Heart left ventricle (tissue), 16 donors: ENCODE results near the gene HNRNPL. TPM values are rescaled to one million over a fixed set of nuclear protein-coding genes. Genes with fewer than 3 reads are reported as not detected.

Experiments used
- ATAC-seq, 4 donors: fragments of 200-7000 bp; cut with Tn5 transposase; one replicate each; pipeline ENCODE4 v1.9.1; 2020 to 2022; ENCODE audit warnings: moderate library complexity in 4 of 4, mild to moderate bottlenecking in 3 of 4, moderate number of reproducible peaks in 1 of 4
- DNase-seq, 5 donors: peaks; one replicate each; pipeline ENCODE4 v3.0.0-alpha.2; 2020
- H3K27ac ChIP-seq, 12 donors: fragments of 200-600 bp; sonication (generic) in 4 of 12; one replicate each; pipeline versions ENCODE4 v1.5.0 to v1.8.0; 2016 to 2022; ENCODE audit warnings: mild to moderate bottlenecking in 2 of 12
- H3K27me3 ChIP-seq, 9 donors: fragments of 200-600 bp; sonication (generic) in 2 of 9; one replicate each; pipeline versions ENCODE4 v1.5.1 to v1.8.0; 2016 to 2022; ENCODE audit warnings: mild to moderate bottlenecking in 3 of 9
- H3K36me3 ChIP-seq, 9 donors: fragments of 200-600 bp; sonication (generic) in 2 of 9; one replicate each; pipeline versions ENCODE4 v1.5.0 to v1.8.0; 2018 to 2022; ENCODE audit warnings: mild to moderate bottlenecking in 2 of 9
- H3K4me1 ChIP-seq, 12 donors: fragments of 200-600 bp; sonication (generic) in 4 of 12; one replicate each; pipeline versions ENCODE4 v1.5.0 to v1.8.0; 2016 to 2022; ENCODE audit warnings: mild to moderate bottlenecking in 3 of 12
- H3K4me3 ChIP-seq, 12 donors: fragments of 200-600 bp; sonication (generic) in 4 of 12; one replicate each; pipeline versions ENCODE4 v1.5.0 to v1.8.0; 2017 to 2022; ENCODE audit warnings: mild to moderate bottlenecking in 9 of 12, moderate library complexity in 4 of 12
- H3K9me3 ChIP-seq, 12 donors: fragments of 200-600 bp; sonication (generic) in 4 of 12; one replicate each; pipeline versions ENCODE4 v1.5.0 to v1.8.0; 2016 to 2022; ENCODE audit warnings: mild to moderate bottlenecking in 1 of 12
- CTCF ChIP-seq, 12 donors: fragments of 200-600 bp; sonication (generic) in 4 of 12; IDR thresholded peaks; one replicate each; pipeline versions ENCODE4 v1.5.0 to v1.8.0; 2018 to 2022; ENCODE audit warnings: antibody characterized with exemption in 12 of 12, mild to moderate bottlenecking in 5 of 12
- POLR2A ChIP-seq, 2 donors: fragments of 450-650 bp; IDR thresholded peaks; one replicate each; pipeline ENCODE4 v1.6.1; 2017; ENCODE audit warnings: antibody characterized with exemption in 2 of 2, mild to moderate bottlenecking in 2 of 2, moderate library complexity in 2 of 2
- WGBS, 4 donors: extraction: QIAGEN DNeasy Blood & Tissue Kit in 2 of 4; methylation state at CpG; one replicate each; pipeline versions ENCODE4 v1.1.5 to v1.1.7; 2013 to 2018; 5-methylcytosine and 5-hydroxymethylcytosine counted together
- intact Hi-C, 10 donors: fragments of 100-400 bp; cut with DNase I; formaldehyde crosslinking; loops; one replicate each; pipeline versions ENCODE4 v1.11.1 to v1.14.2; 2022
- long read RNA-seq, 3 donors: library from polyadenylated mRNA; unstranded; transcript quantifications; one replicate each; pipeline ENCODE4 v2.0.0, GENCODE V29; 2020 to 2021
- polyA plus RNA-seq, 2 donors: library from polyadenylated mRNA; stranded (reverse); fragments of 200-250 nt; gene quantifications; one replicate each; pipeline ENCODE4 v1.2.3, GENCODE V29; 2013
- total RNA-seq, 9 donors: library from RNA; depleted of rRNA in 2 of 9; stranded (reverse); fragments of >200 nt in 2 of 9; fragmentation: NEBNext Ultra II Directional in 3 of 9; extraction: Animal tissue kit (Norgen Biotek cat#: 25700) in 3 of 9; gene quantifications; one replicate each; pipeline versions ENCODE4 v1.1.0 to v1.2.4, GENCODE V29; 2016 to 2023
- donor health status: ischemic (EF 13 %, LVEDD 7.1; RV severe dilation, severe dysfunction).
- donor health status: healthy with polysubstance abuse.
- donor health status: DM: no; HTN: yes; CAD: no.
- donor health status: DM: no; HTN: no; CAD: no.
- donor health status: ischemic (EF 25% LVEDD 6.9; RV normal size, moderate dysfunction).
- donor health status: ischemic (EF 25% LVEDD 5.7; RV mildly dilated, moderate dysfunction).
- donor health status: healthy.
- donor health status: DM: yes; HTN: yes; CAD: no.
- donor health status: ischemic (EF 35%, LVEDD 5.7; RV mildly dilated, moderate dysfunction).
- donor health status: nonischemic (EF 11% LVEDD 7.7; RV severe dilation, severe dysfunction).
- donor health status: DM: yes; HTN: yes; CAD: no.
- donor health status: PGD.
- donor health status: ischemic (EF 29% LVEDD 5.4; RV normal size, mild dysfunction).
- donor health status: nonischemic (EF 23%, LVEDD 6.1; RV moderate dilation, normal function).

HNRNPL gene
- total RNA-seq (100 to 1,000 TPM in 8 of 9 donors, 10 to 100 TPM in 1; 93.6 to 256 (median 165) TPM), polyA plus RNA-seq (100 to 1,000 TPM; 103 to 142 TPM)
- long read RNA-seq, donor 1, transcript HNRNPL-206 (6 exons, 3,094 nt): minor isoform, 10 of 156 reads
- long read RNA-seq, donor 1, transcript HNRNPL-201 (13 exons, 2,471 nt): major isoform, 79 of 156 reads
- long read RNA-seq, donor 1, partial matches to known transcripts: 43 of 156 reads
- long read RNA-seq, donor 1, other reads (novel, unspliced or antisense): 21 of 156 reads
- long read RNA-seq, donor 2, transcript HNRNPL-210 (13 exons, 1,633 nt): major isoform, 5 of 19 reads
- long read RNA-seq, donor 2, partial matches to known transcripts: 2 of 19 reads
- long read RNA-seq, donor 2, other reads (novel, unspliced or antisense): 5 of 19 reads
- long read RNA-seq, donor 3, transcript HNRNPL-201 (13 exons, 2,471 nt): major isoform, 74 of 128 reads
- long read RNA-seq, donor 3, transcript HNRNPL-206 (6 exons, 3,094 nt): minor isoform, 8 of 128 reads
- long read RNA-seq, donor 3, partial matches to known transcripts: 16 of 128 reads
- long read RNA-seq, donor 3, other reads (novel, unspliced or antisense): 25 of 128 reads

GRCh38 chr19:38849860-38850435 lies at the start of gene HNRNPL:
TSS of gene HNRNPL (minus strand) at chr19:38849986. CDS start at chr19:38849966, 20 bp downstream.
- DNase-seq (peak; percentile 99 to 100 (median 100)), ATAC-seq (peak; percentile 79 to 85 (median 81))
- no peaks in the 10 kb centered on the region for H3K9me3 ChIP-seq
- H3K27me3 ChIP-seq: no peaks in the 10 kb centered on the region
- peak within 1 kb of the TSS; percentile 83 to 100 (median 95) for H3K4me3 ChIP-seq
- intact Hi-C loops: loop anchor here in 7 of 10 donors (1.0 to 10.0 kb wide), 14 partner anchors 17 to 308 kb away; partner anchors contain the start of genes NFKBIB (in 5 of the 7), SIRT2 (in 5 of the 7), ACTN4 (in 2 of the 7) and MRPS12 (in 2 of the 7)
- peaks cover 9 to 59% (median 46%) of the 10 kb centered on the region in 12 donors for H3K4me1 ChIP-seq
- H3K36me3 ChIP-seq: peaks cover 0 to 36% (median 29%) of the 10 kb centered on the region in 9 donors
- TF ChIP-seq CTCF (IDR thresholded peaks at IDR 0.05) (peak; percentile 21 to 81 (median 56)), POLR2A (IDR thresholded peaks at IDR 0.05) (peak; percentile 40 to 90)
- peak within 1 kb of the TSS; percentile 99 to 100 (median 100) for H3K27ac ChIP-seq
- WGBS, 4 donors: 0 to 1% (median 0%) methylated on average over 17 to 50 of the region's 50 CpGs

GRCh38 chr19:38898788-38899446 lies 49.1 kb upstream of the HNRNPL start:
- Histone ChIP-seq H3K9me3 (peaks cover 0 to 3% (median 0%) of the 10 kb centered on the region in 12 donors), H3K36me3 (peaks cover 0 to 4% (median 0%) of the 10 kb centered on the region in 9 donors), H3K4me1 (peaks cover 6 to 51% (median 22%) of the 10 kb centered on the region in 12 donors), H3K4me3 (peak overlapping the region; percentile 37 to 98 (median 90)), H3K27me3 (no peaks in the 10 kb centered on the region), H3K27ac (peak overlapping the region; percentile 9 to 95 (median 88))
- TF ChIP-seq CTCF (IDR thresholded peaks at IDR 0.05) (no peak), POLR2A (IDR thresholded peaks at IDR 0.05) (no peak)
- 7 to 11% (median 9%) methylated on average over 16 to 25 of the region's 25 CpGs for WGBS, 4 donors
- ATAC-seq (peak in 1 of 4 donors; percentile 3), DNase-seq (no peak)
- intact Hi-C loops: loop anchor here in 6 of 10 donors (1.0 to 10.0 kb wide), 5 partner anchors 47 to 68 kb away; partner anchors contain the start of gene ECH1 (in 2 of the 6)

- Histone ChIP-seq H3K27me3 (no peaks in the 10 kb centered on the region), H3K4me3 (no peak overlapping the region), H3K9me3 (no peaks in the 10 kb centered on the region), H3K36me3 (peaks cover 0 to 32% (median 11%) of the 10 kb centered on the region in 9 donors), H3K4me1 (peaks cover 2 to 59% (median 16%) of the 10 kb centered on the region in 12 donors), H3K27ac (no peak overlapping the region)
- 60 to 76% (median 62%) methylated on average over 9 of the region's 9 CpGs for WGBS, 4 donors
- ATAC-seq (no peak), DNase-seq (no peak)
- intact Hi-C loops: loop anchor here in 3 of 10 donors (5.0 to 10.0 kb wide), 2 partner anchors 43 to 60 kb away; partner anchors contain the start of gene ECH1 (in 1 of the 3)
- TF ChIP-seq POLR2A (IDR thresholded peaks at IDR 0.05): no peak
- TF ChIP-seq CTCF (IDR thresholded peaks at IDR 0.05): no peak
These were observed 45.2 kb upstream of the HNRNPL start for GRCh38 chr19:38894968-38895367.
